CD4-positive, alpha-beta memory T cell (primary cell): ENCODE measurements around the gene SEPTIN2. TPM values are rescaled to one million over a fixed set of nuclear protein-coding genes. Genes with fewer than 3 reads are reported as not detected.
"Not testable (repeated sequence)": the region's sequence is repeated elsewhere in the genome, so short reads cannot be mapped to it uniquely, and the experiment has no call there.

Experiments
- CTCF ChIA-PET: fragments of 350-600 bp; sonication (Branson Sonifier 250); formaldehyde crosslinking; loops from one replicate; lab custom pipeline; 2021; ENCODE audit warnings: inconsistent platforms; ENCODE audit not compliant: partially characterized antibody; lab: Charles Lee
- POLR2A ChIA-PET: fragments of 350-600 bp; sonication (Branson Sonifier 250); formaldehyde crosslinking; loops from one replicate; lab custom pipeline; 2021; ENCODE audit not compliant: partially characterized antibody; lab: Charles Lee
- DNase-seq, 5 donors: peaks; one replicate each; pipeline versions ENCODE4 v3.0.0 to v3.0.0-alpha.2; 2020 to 2022; ENCODE audit warnings: mixed read lengths in 1 of 5
- H3K27ac ChIP-seq: one replicate; pipeline ENCODE4 v1.7.0; 2013; ENCODE audit warnings: low read depth, low read length
- H3K27me3 ChIP-seq: 2 replicates; pipeline ENCODE4 v1.7.0; 2013; ENCODE audit warnings: mild to moderate bottlenecking, low read length, moderate library complexity; ENCODE audit not compliant: insufficient read depth
- H3K36me3 ChIP-seq: 2 replicates; pipeline ENCODE4 v1.7.0; 2013; ENCODE audit warnings: mild to moderate bottlenecking, low read length, moderate library complexity; ENCODE audit not compliant: insufficient read depth
- H3K4me1 ChIP-seq: 2 replicates; pipeline ENCODE4 v1.7.0; 2013; ENCODE audit warnings: mild to moderate bottlenecking, low read length, moderate library complexity; ENCODE audit not compliant: insufficient read depth
- H3K4me3 ChIP-seq, 2 donors: one replicate each; pipeline ENCODE4 v1.7.0; 2013; ENCODE audit warnings: low read length in 2 of 2, mild to moderate bottlenecking in 1 of 2
- H3K9me3 ChIP-seq, 2 donors: one replicate each; pipeline ENCODE4 v1.7.0; 2013; ENCODE audit warnings: low read length in 2 of 2, control low read depth in 1 of 2; ENCODE audit not compliant: control insufficient read depth in 1 of 2
- H3K27ac Mint-ChIP-seq, 7 donors: one replicate each; pipeline ENCODE4 v1.8.0; 2020 to 2021; ENCODE audit warnings: mixed read lengths in 7 of 7, mild to moderate bottlenecking in 6 of 7, inconsistent platforms in 3 of 7, moderate library complexity in 3 of 7
- H3K27me3 Mint-ChIP-seq, 2 donors: one replicate each; pipeline ENCODE4 v1.8.0; 2020 to 2021; ENCODE audit warnings: mixed read lengths in 2 of 2
- H3K36me3 Mint-ChIP-seq, 2 donors: one replicate each; pipeline ENCODE4 v1.8.0; 2020 to 2021; ENCODE audit warnings: mixed read lengths in 2 of 2, inconsistent platforms in 1 of 2, mild to moderate bottlenecking in 1 of 2
- H3K4me1 Mint-ChIP-seq, 4 donors: one replicate each; pipeline ENCODE4 v1.8.0; 2020 to 2021; ENCODE audit warnings: mixed read lengths in 4 of 4, mild to moderate bottlenecking in 1 of 4
- H3K4me3 Mint-ChIP-seq, 8 donors: one replicate each; pipeline ENCODE4 v1.8.0; 2020 to 2021; ENCODE audit warnings: mixed read lengths in 8 of 8, mild to moderate bottlenecking in 7 of 8, moderate library complexity in 6 of 8, inconsistent platforms in 3 of 8
- H3K9me3 Mint-ChIP-seq, 8 donors: one replicate each; pipeline ENCODE4 v1.8.0; 2020 to 2021; ENCODE audit warnings: mixed read lengths in 8 of 8, mild to moderate bottlenecking in 5 of 8, inconsistent platforms in 3 of 8, moderate library complexity in 1 of 8
- intact Hi-C: fragments of 100-400 bp; cut with micrococcal nuclease; formaldehyde crosslinking; loops from one replicate; pipeline ENCODE4 v1.15.1; 2023
- polyA plus RNA-seq, 2 donors: library from polyadenylated mRNA; unstranded; fragments of 300-500 nt; fragmentation: Illumina TruSeq; gene quantifications; one replicate each; pipeline ENCODE4 v1.2.3, GENCODE V29; 2021
- total RNA-seq, 2 experiments: library from RNA; stranded (reverse); gene quantifications; one replicate each; pipeline ENCODE4 v1.2.3, GENCODE V29; 2021

Gene SEPTIN2
- total and polyA plus RNA-seq, 4 experiments from 2014 or later = 187 to 362 (median 290) TPM

GRCh38 chr2:241373906-241374305, 58.2 kb downstream of the SEPTIN2 start:
- H3K27me3 ChIP-seq, H3K4me3 ChIP-seq, H3K36me3 Mint-ChIP-seq, POLR2A ChIA-PET, H3K4me1 Mint-ChIP-seq, CTCF ChIA-PET, H3K27ac ChIP-seq, H3K4me3 Mint-ChIP-seq, H3K27me3 Mint-ChIP-seq, H3K9me3 ChIP-seq, intact Hi-C loops, H3K4me1 ChIP-seq, H3K9me3 Mint-ChIP-seq, H3K27ac Mint-ChIP-seq, H3K36me3 ChIP-seq, DNase-seq: not testable (repeated sequence)

GRCh38 chr2:241375300-241375699, 59.6 kb downstream of the SEPTIN2 start:
- Histone ChIP-seq H3K4me3 (no peak overlapping the region), H3K27me3 (no peaks in the 10 kb centered on the region), H3K9me3 (no peaks in the 10 kb centered on the region), H3K4me1 (no peaks in the 10 kb centered on the region), H3K27ac (no peak overlapping the region), H3K36me3 (no peaks in the 10 kb centered on the region)
- no peak overlapping the region for H3K4me3 Mint-ChIP-seq
- intact Hi-C loops = no loop called here
- H3K9me3 Mint-ChIP-seq = no peaks in the 10 kb centered on the region
- H3K4me1 Mint-ChIP-seq = peaks cover 0 to 1% (median 0%) of the 10 kb centered on the region in 4 donors
- H3K36me3 Mint-ChIP-seq = peaks cover 7 to 9% of the 10 kb centered on the region in 2 donors
- no peak for DNase-seq
- H3K27ac Mint-ChIP-seq = peak overlapping the region in 1 of 7 donors; percentile 61
- CTCF ChIA-PET = no interaction called here
- H3K27me3 Mint-ChIP-seq = no peaks in the 10 kb centered on the region
- POLR2A ChIA-PET = no interaction called here

- peaks cover 0 to 1% (median 0%) of the 10 kb centered on the region in 4 donors for H3K4me1 Mint-ChIP-seq
- no peak for DNase-seq
- H3K4me3 Mint-ChIP-seq = no peak overlapping the region
- Histone ChIP-seq H3K36me3 (no peaks in the 10 kb centered on the region), H3K4me3 (no peak overlapping the region), H3K4me1 (no peaks in the 10 kb centered on the region), H3K9me3 (no peaks in the 10 kb centered on the region), H3K27me3 (no peaks in the 10 kb centered on the region), H3K27ac (no peak overlapping the region)
- peaks cover 7 to 12% of the 10 kb centered on the region in 2 donors for H3K36me3 Mint-ChIP-seq
- H3K9me3 Mint-ChIP-seq = no peaks in the 10 kb centered on the region
- intact Hi-C loops = no loop called here
- ChIA-PET CTCF (no interaction called here), POLR2A (no interaction called here)
- no peaks in the 10 kb centered on the region for H3K27me3 Mint-ChIP-seq
- H3K27ac Mint-ChIP-seq = no peak overlapping the region
Measured at GRCh38 chr2:241376808-241377207, 61.1 kb downstream of the SEPTIN2 start.

GRCh38 chr2:241378816-241379215, 63.1 kb downstream of the SEPTIN2 start:
- intact Hi-C loops = no loop called here

GRCh38 chr2:241379481-241380480, 64.1 kb downstream of the SEPTIN2 start:
- Mint-ChIP-seq H3K36me3 (peaks cover 6 to 15% of the 10 kb centered on the region in 2 donors), H3K4me1 (peaks cover 0 to 6% (median 1%) of the 10 kb centered on the region in 4 donors), H3K4me3 (no peak overlapping the region), H3K27ac (no peak overlapping the region), H3K27me3 (no peaks in the 10 kb centered on the region), H3K9me3 (no peaks in the 10 kb centered on the region)
- intact Hi-C loops = no loop called here
- CTCF ChIA-PET = interaction anchor here (1.2 kb wide), 1 partner anchor 11 kb away, joined by 3 read pairs; no protein-coding TSS in a partner anchor
- no peaks in the 10 kb centered on the region for H3K36me3 ChIP-seq
- no peaks in the 10 kb centered on the region for H3K4me1 ChIP-seq
- POLR2A ChIA-PET = no interaction called here
- no peaks in the 10 kb centered on the region for H3K9me3 ChIP-seq
- H3K27me3 ChIP-seq = no peaks in the 10 kb centered on the region
- DNase-seq = no peak
- no peak overlapping the region for H3K4me3 ChIP-seq
- no peak overlapping the region for H3K27ac ChIP-seq

More at GRCh38 chr2:241378816-241379215, 63.1 kb downstream of the SEPTIN2 start:
- no peaks in the 10 kb centered on the region for H3K4me1 ChIP-seq
- no peaks in the 10 kb centered on the region for H3K27me3 ChIP-seq
- Mint-ChIP-seq H3K4me1 (peaks cover 0 to 6% (median 1%) of the 10 kb centered on the region in 4 donors), H3K36me3 (peaks cover 9 to 19% of the 10 kb centered on the region in 2 donors), H3K27me3 (no peaks in the 10 kb centered on the region), H3K27ac (no peak overlapping the region), H3K4me3 (no peak overlapping the region), H3K9me3 (no peaks in the 10 kb centered on the region)
- H3K9me3 ChIP-seq = no peaks in the 10 kb centered on the region
- H3K36me3 ChIP-seq = no peaks in the 10 kb centered on the region
- DNase-seq = no peak
- CTCF ChIA-PET = no interaction called here
- POLR2A ChIA-PET = no interaction called here
- no peak overlapping the region for H3K27ac ChIP-seq
- no peak overlapping the region for H3K4me3 ChIP-seq

- no peaks in the 10 kb centered on the region for H3K4me1 ChIP-seq
- H3K27me3 ChIP-seq = no peaks in the 10 kb centered on the region
- peaks cover 0 to 6% (median 1%) of the 10 kb centered on the region in 4 donors for H3K4me1 Mint-ChIP-seq
- POLR2A ChIA-PET = no interaction called here
- no peaks in the 10 kb centered on the region for H3K9me3 Mint-ChIP-seq
- H3K9me3 ChIP-seq = no peaks in the 10 kb centered on the region
- H3K27me3 Mint-ChIP-seq = no peaks in the 10 kb centered on the region
- H3K4me3 ChIP-seq = no peak overlapping the region
- H3K27ac Mint-ChIP-seq = no peak overlapping the region
- no peaks in the 10 kb centered on the region for H3K36me3 ChIP-seq
- H3K36me3 Mint-ChIP-seq = peaks cover 3 to 15% of the 10 kb centered on the region in 2 donors
- DNase-seq = no peak
- intact Hi-C loops = no loop called here
- CTCF ChIA-PET = no interaction called here
- no peak overlapping the region for H3K27ac ChIP-seq
- H3K4me3 Mint-ChIP-seq = no peak overlapping the region
Measured at GRCh38 chr2:241381872-241382271, 66.1 kb downstream of the SEPTIN2 start.

- H3K27ac ChIP-seq, H3K36me3 ChIP-seq, H3K27me3 ChIP-seq, DNase-seq, H3K4me3 Mint-ChIP-seq, intact Hi-C loops, H3K4me1 Mint-ChIP-seq, POLR2A ChIA-PET, H3K4me1 ChIP-seq, CTCF ChIA-PET, H3K4me3 ChIP-seq, H3K27me3 Mint-ChIP-seq, H3K9me3 ChIP-seq, H3K9me3 Mint-ChIP-seq: not testable (repeated sequence)
- peak overlapping the region in 1 of 7 donors; percentile 26 for H3K27ac Mint-ChIP-seq
- H3K36me3 Mint-ChIP-seq = peaks cover 2 to 18% of the 10 kb centered on the region in 2 donors
Measured at GRCh38 chr2:241385450-241385849, 69.7 kb downstream of the SEPTIN2 start.
